Cardiac muscle cell (in vitro differentiated cells and primary cell): Measurements from ENCODE around the gene MIXL1. TPM values are rescaled to one million over a fixed set of nuclear protein-coding genes. Genes with fewer than 3 reads are reported as not detected.
A peak's percentile ranks its signal among the peaks of the same experiment; 100 is the strongest.
"Not testable (repeated sequence)": the region's sequence is repeated elsewhere in the genome, so short reads cannot be mapped to it uniquely, and the experiment has no call there.

Experiments used
- DNase-seq, 2 donors: peaks; one replicate each; pipeline versions ENCODE4 v3.0.0 to v3.0.0-alpha.2; 2010 to 2017; ENCODE audit warnings: low read depth in 1 of 2, low spot score in 1 of 2
- H3K27ac ChIP-seq: fragments of 200-600 bp; sonication (generic); 2 replicates; pipeline ENCODE4 v1.5.1; 2016
- H3K27me3 ChIP-seq: fragments of 200-600 bp; sonication (generic); 2 replicates; pipeline ENCODE4 v1.6.0; 2016; ENCODE audit warnings: control low read depth
- H3K36me3 ChIP-seq: fragments of 200-600 bp; sonication (generic); 2 replicates; pipeline ENCODE4 v1.5.1; 2016; ENCODE audit warnings: control low read depth
- H3K4me1 ChIP-seq: fragments of 200-600 bp; sonication (generic); 2 replicates; pipeline ENCODE4 v1.8.1; 2017; ENCODE audit warnings: low read depth, mild to moderate bottlenecking, mixed run types
- H3K4me3 ChIP-seq: fragments of 200-600 bp; sonication (generic); 2 replicates; pipeline ENCODE4 v1.5.1; 2016; ENCODE audit warnings: mild to moderate bottlenecking
- H3K9me3 ChIP-seq: fragments of 200-600 bp; sonication (generic); 2 replicates; pipeline ENCODE4 v1.5.1; 2017; ENCODE audit warnings: low read depth, mild to moderate bottlenecking, control low read depth
- polyA plus RNA-seq: library from polyadenylated mRNA; unstranded; fragments of >200 nt; fragmentation: Nextera tagmentation; extraction: Ambion mirVana; gene quantifications from 2 replicates; pipeline ENCODE4 v1.2.1, GENCODE V29; 2016
- total RNA-seq: library from RNA; depleted of rRNA; stranded (reverse); fragments of >200 nt; gene quantifications from 2 replicates; pipeline ENCODE4 v1.2.3, GENCODE V29; 2016
- TF ChIP-seq, protein P1 (sequence below): IDR thresholded peaks from 2 replicates; pipeline ENCODE4 v1.5.1; 2012; ENCODE audit warnings: low read depth, mild to moderate bottlenecking, low read length

Gene MIXL1
- total and polyA plus RNA-seq, 2 experiments from 2014 or later, result 5.4 to 8.0 TPM

DNA sequence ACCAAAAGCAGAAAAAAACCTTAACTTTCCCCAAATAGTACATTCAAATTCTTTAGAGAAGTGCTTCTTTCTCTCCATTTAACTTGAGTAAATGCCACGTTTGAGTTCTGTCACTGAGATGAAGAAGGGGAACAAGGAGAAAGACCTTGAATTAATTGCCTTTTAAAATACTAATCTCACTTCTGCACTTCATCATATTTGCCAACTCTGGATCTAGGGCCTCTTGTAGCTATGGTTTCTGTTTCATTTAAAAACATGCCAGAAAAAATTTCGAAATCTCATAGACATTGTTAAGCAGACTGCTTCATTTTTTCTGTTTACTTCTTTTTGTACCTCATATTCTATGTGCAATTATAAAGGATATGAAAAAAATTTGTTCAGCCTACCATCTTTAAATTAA lies 24.6 kb downstream of the MIXL1 start:
- Histone ChIP-seq H3K27me3 (no peaks in the 10 kb centered on the region), H3K27ac (peak overlapping the region; percentile 67), H3K4me3 (no peak overlapping the region), H3K9me3 (no peaks in the 10 kb centered on the region), H3K4me1 (peaks cover 19% of the 10 kb centered on the region), H3K36me3 (peaks cover 2% of the 10 kb centered on the region)
- DNase-seq, result peak in 1 of 2 donors; percentile 84
- TF ChIP-seq, protein P1, sequence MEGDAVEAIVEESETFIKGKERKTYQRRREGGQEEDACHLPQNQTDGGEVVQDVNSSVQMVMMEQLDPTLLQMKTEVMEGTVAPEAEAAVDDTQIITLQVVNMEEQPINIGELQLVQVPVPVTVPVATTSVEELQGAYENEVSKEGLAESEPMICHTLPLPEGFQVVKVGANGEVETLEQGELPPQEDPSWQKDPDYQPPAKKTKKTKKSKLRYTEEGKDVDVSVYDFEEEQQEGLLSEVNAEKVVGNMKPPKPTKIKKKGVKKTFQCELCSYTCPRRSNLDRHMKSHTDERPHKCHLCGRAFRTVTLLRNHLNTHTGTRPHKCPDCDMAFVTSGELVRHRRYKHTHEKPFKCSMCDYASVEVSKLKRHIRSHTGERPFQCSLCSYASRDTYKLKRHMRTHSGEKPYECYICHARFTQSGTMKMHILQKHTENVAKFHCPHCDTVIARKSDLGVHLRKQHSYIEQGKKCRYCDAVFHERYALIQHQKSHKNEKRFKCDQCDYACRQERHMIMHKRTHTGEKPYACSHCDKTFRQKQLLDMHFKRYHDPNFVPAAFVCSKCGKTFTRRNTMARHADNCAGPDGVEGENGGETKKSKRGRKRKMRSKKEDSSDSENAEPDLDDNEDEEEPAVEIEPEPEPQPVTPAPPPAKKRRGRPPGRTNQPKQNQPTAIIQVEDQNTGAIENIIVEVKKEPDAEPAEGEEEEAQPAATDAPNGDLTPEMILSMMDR, result no peak

DNA sequence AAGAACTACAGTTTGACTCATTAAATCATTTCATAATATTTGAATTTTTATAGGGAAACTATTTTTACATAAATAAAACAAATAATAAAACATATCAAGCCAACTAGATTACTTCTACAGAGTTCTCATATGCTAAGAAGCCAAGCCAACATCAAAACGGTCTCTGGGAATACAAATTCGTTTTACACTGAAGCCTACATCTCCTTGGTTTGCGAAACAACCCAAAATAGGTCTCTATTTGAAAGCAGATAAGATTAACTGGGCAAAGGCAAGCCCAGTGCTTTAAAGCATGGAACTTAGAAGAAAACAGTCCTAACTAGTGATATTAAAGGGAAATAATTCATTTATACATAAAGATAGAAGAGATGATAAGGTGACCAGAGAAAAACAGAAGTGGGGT lies 25.3 kb downstream of the MIXL1 start:
- no peak overlapping the region for H3K4me3 ChIP-seq
- TF ChIP-seq, protein P1, result no peak
- peak in 1 of 2 donors; percentile 27 for DNase-seq
- peak overlapping the region; percentile 67 for H3K27ac ChIP-seq
- H3K27me3 ChIP-seq, result no peaks in the 10 kb centered on the region
- peaks cover 2% of the 10 kb centered on the region for H3K36me3 ChIP-seq
- no peaks in the 10 kb centered on the region for H3K9me3 ChIP-seq
- H3K4me1 ChIP-seq, result peaks cover 19% of the 10 kb centered on the region

DNA sequence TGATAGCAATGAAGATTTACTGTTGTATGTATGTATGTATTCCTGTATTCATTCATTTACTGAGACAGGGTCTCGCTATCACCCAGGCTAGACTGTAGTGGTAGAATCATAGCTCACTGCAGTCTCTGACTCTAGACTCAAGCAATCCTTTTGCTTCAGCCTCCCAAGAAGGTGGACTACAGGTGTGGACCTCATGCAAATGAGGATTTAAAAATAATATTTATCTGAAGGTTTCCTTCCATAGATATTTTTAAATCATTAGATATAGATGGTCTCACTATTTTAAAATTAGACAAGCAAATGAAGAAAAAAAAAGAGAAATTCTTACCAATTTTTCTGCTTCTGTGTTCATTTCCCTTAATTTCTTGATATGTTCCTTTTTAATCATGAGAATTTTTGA lies 27.0 kb downstream of the MIXL1 start:
- TF ChIP-seq, protein P1, result no peak
- H3K27ac ChIP-seq, result no peak overlapping the region

DNA sequence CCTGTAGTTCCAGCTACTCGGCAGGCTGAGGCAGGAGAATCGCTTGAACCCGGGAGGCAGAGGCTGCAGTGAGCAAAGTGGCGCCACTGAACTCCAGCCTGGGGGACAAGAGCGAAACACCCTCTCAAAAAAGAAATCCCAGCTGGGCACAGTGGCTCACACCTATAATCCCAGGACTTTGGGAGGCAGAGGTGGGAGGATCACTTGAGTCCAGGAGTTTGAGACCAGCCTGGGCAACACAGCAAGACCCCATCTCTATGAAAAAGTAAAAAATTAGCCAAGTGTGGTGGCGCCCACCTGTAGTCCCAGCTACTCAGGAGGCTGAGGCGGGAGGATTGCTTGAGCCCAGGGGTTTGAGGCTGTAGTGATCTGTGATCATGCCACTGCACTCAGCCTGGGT lies 29.4 kb downstream of the MIXL1 start:
- DNase-seq, H3K4me3 ChIP-seq, H3K36me3 ChIP-seq, H3K9me3 ChIP-seq, H3K27ac ChIP-seq, H3K27me3 ChIP-seq: not testable (repeated sequence)
- H3K4me1 ChIP-seq, result peaks cover 18% of the 10 kb centered on the region

More for the DNA sequence above, 27.0 kb downstream of the MIXL1 start:
- Histone ChIP-seq H3K9me3 (no peaks in the 10 kb centered on the region), H3K27me3 (no peaks in the 10 kb centered on the region), H3K36me3 (peaks cover 2% of the 10 kb centered on the region), H3K4me3 (no peak overlapping the region), H3K4me1 (peaks cover 19% of the 10 kb centered on the region)
- DNase-seq, result no peak

DNA sequence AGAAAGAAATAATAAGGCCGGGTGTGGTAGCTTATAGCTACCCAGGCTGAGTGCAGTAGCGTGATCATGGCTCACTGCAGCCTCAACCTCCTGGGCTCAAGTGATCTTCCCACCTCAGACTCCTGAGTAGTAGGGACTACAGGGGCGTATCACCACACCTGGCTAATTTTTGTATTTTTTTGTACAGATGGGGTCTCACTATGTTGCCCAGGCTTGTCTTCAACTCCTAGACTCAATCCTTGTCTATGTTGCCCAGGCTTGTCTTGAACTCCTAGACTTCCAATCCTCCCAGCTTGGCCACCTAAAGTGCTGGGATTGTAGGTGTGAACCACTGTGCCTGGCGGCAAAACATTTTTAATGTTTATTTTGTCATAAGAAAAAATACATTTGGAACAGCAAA lies 30.5 kb downstream of the MIXL1 start:
- Histone ChIP-seq H3K27ac (no peak overlapping the region), H3K36me3 (peaks cover 2% of the 10 kb centered on the region), H3K4me1 (peaks cover 7% of the 10 kb centered on the region), H3K4me3 (no peak overlapping the region), H3K9me3 (no peaks in the 10 kb centered on the region), H3K27me3 (no peaks in the 10 kb centered on the region)
- DNase-seq, result no peak
- TF ChIP-seq, protein P1, result no peak

DNA sequence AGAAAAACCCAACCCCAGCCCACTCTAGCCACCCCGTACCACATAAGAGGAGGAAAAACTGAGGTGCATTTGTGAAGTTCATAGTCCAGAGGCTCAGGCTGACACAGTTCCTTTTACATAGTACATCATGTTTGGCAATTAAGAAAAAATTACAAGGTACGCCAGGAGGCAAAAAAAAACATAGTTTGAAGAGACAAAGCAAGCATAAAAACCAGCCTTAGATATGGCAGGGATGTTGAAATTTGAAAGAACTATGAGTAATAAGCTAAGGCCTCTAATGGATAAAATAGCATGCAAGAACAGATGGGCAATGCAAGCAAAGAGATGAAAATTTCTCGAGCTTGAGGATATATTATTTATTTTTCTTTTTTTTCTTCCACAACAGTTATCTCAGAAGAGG lies 31.9 kb downstream of the MIXL1 start:
- H3K4me3 ChIP-seq, result no peak overlapping the region
- TF ChIP-seq, protein P1, result no peak
- H3K27me3 ChIP-seq, result no peaks in the 10 kb centered on the region
- H3K4me1 ChIP-seq, result no peaks in the 10 kb centered on the region
- H3K27ac ChIP-seq, result peak overlapping the region; percentile 72
- H3K36me3 ChIP-seq, result no peaks in the 10 kb centered on the region
- H3K9me3 ChIP-seq, result no peaks in the 10 kb centered on the region
- DNase-seq, result peak in 1 of 2 donors; percentile 65
